Hepatocyte (in vitro differentiated cells): ENCODE measurements around the gene ACTR5. TPM values are rescaled to one million over a fixed set of nuclear protein-coding genes. Genes with fewer than 3 reads are reported as not detected.

Source experiments
- DNase-seq: peaks from one replicate; pipeline ENCODE4 v3.0.0-alpha.2; 2016; ENCODE audit warnings: low spot score
- H2AFZ ChIP-seq: fragments of 200-600 bp; sonication (generic); 2 replicates; pipeline ENCODE4 v1.6.0; 2016; ENCODE audit warnings: antibody characterized with exemption, mild to moderate bottlenecking
- H3K27ac ChIP-seq: fragments of 200-600 bp; sonication (generic); 2 replicates; pipeline ENCODE4 v1.5.1; 2016; ENCODE audit warnings: mild to moderate bottlenecking
- H3K27me3 ChIP-seq: fragments of 200-600 bp; sonication (generic); 2 replicates; pipeline ENCODE4 v1.6.1; 2016
- H3K36me3 ChIP-seq: fragments of 200-600 bp; sonication (generic); replicated peaks from 2 replicates; pipeline ENCODE4 v1.5.1; 2016; ENCODE audit warnings: low read depth; ENCODE audit not compliant: insufficient read depth
- H3K4me1 ChIP-seq: fragments of 200-600 bp; sonication (generic); 2 replicates; pipeline ENCODE4 v1.5.1; 2016; ENCODE audit warnings: mild to moderate bottlenecking, moderate library complexity; ENCODE audit not compliant: insufficient read depth
- H3K4me2 ChIP-seq: fragments of 200-600 bp; sonication (generic); 2 replicates; pipeline ENCODE4 v1.6.0; 2016
- H3K4me3 ChIP-seq: fragments of 200-600 bp; sonication (generic); 2 replicates; pipeline ENCODE4 v1.5.1; 2016; ENCODE audit warnings: mild to moderate bottlenecking
- H3K79me2 ChIP-seq: fragments of 200-600 bp; sonication (generic); 2 replicates; pipeline ENCODE4 v1.6.0; 2017; ENCODE audit warnings: mild to moderate bottlenecking
- H3K9me2 ChIP-seq: fragments of 200-600 bp; sonication (generic); replicated peaks from 2 replicates; pipeline ENCODE4 v1.6.0; 2017; ENCODE audit warnings: mild to moderate bottlenecking; ENCODE audit not compliant: insufficient read depth
- H3K9me3 ChIP-seq: fragments of 200-600 bp; sonication (generic); 2 replicates; pipeline ENCODE4 v1.5.1; 2016; ENCODE audit warnings: low read depth, mild to moderate bottlenecking
- H4K20me1 ChIP-seq: fragments of 200-600 bp; sonication (generic); 2 replicates; pipeline ENCODE4 v1.6.0; 2016; ENCODE audit warnings: mild to moderate bottlenecking; ENCODE audit not compliant: insufficient read depth, poor library complexity, severe bottlenecking
- CTCF ChIP-seq: fragments of 200-600 bp; sonication (generic); IDR thresholded peaks from 2 replicates; pipeline ENCODE4 v1.5.1; 2016; ENCODE audit warnings: antibody characterized with exemption, mild to moderate bottlenecking; ENCODE audit not compliant: poor library complexity
- EZH2 ChIP-seq: fragments of 200-600 bp; sonication (generic); IDR thresholded peaks from 2 replicates; pipeline ENCODE4 v1.6.1; 2016; ENCODE audit warnings: antibody characterized with exemption, mild to moderate bottlenecking, borderline replicate concordance
- EZH2phosphoT487 ChIP-seq: fragments of 200-600 bp; sonication (generic); IDR thresholded peaks from one replicate; pipeline ENCODE4 v1.6.1; 2018; ENCODE audit warnings: antibody characterized with exemption, mild to moderate bottlenecking, low read depth, moderate library complexity; ENCODE audit not compliant: unreplicated experiment, severe bottlenecking
- WGBS: methylation state at CpG from one replicate; pipeline ENCODE4 v1.1.6; 2016; ENCODE audit warnings: low lambda C conversion rate; ENCODE audit errors: missing lambda C conversion rate; 5-methylcytosine and 5-hydroxymethylcytosine counted together
- polyA plus RNA-seq: library from polyadenylated mRNA; unstranded; fragments of >200 nt; fragmentation: Nextera tagmentation; extraction: Ambion mirVana; gene quantifications from 2 replicates; pipeline ENCODE4 v1.2.1, GENCODE V29; 2016
- total RNA-seq: library from RNA; depleted of rRNA; stranded (reverse); fragments of >200 nt; gene quantifications from 2 replicates; pipeline ENCODE4 v1.2.3, GENCODE V29; 2014

ACTR5 gene
- total and polyA plus RNA-seq, 2 experiments from 2014 or later: 8.5 to 10.1 TPM

GRCh38 chr20:38752029-38752428, 3.8 kb downstream of the ACTR5 start:
- peaks cover 17% of the 10 kb centered on the region for H3K79me2 ChIP-seq
- H2AFZ ChIP-seq: no peak overlapping the region
- H3K4me1 ChIP-seq: peaks cover 6% of the 10 kb centered on the region
- no peak overlapping the region for H3K4me3 ChIP-seq
- no peak for DNase-seq
- 94% methylated on average over 4 of the region's 4 CpGs for WGBS
- H3K27me3 ChIP-seq: no peaks in the 10 kb centered on the region
- H3K36me3 ChIP-seq: no peaks in the 10 kb centered on the region
- TF ChIP-seq EZH2phosphoT487: no peak
- no peak for TF ChIP-seq CTCF
- no peak for TF ChIP-seq EZH2
- no peak overlapping the region for H3K4me2 ChIP-seq
- H4K20me1 ChIP-seq: peaks cover 2% of the 10 kb centered on the region
- no peaks in the 10 kb centered on the region for H3K9me3 ChIP-seq
- H3K27ac ChIP-seq: no peak overlapping the region
- no peaks in the 10 kb centered on the region for H3K9me2 ChIP-seq

- Histone ChIP-seq H3K4me2 (no peak overlapping the region), H3K79me2 (peaks cover 7% of the 10 kb centered on the region), H3K9me3 (no peaks in the 10 kb centered on the region), H3K4me3 (no peak overlapping the region), H4K20me1 (peaks cover 1% of the 10 kb centered on the region), H3K36me3 (no peaks in the 10 kb centered on the region), H3K9me2 (no peaks in the 10 kb centered on the region), H3K4me1 (no peaks in the 10 kb centered on the region), H3K27me3 (no peaks in the 10 kb centered on the region), H2AFZ (no peak overlapping the region), H3K27ac (no peak overlapping the region)
- 89% methylated on average over 13 of the region's 13 CpGs for WGBS
- DNase-seq: no peak
- TF ChIP-seq CTCF (no peak), EZH2 (no peak), EZH2phosphoT487 (no peak)
These were observed 6.7 kb downstream of the ACTR5 start for GRCh38 chr20:38754924-38755323.

- DNase-seq: no peak
- WGBS: 61% methylated on average over 6 of the region's 6 CpGs
- Histone ChIP-seq H3K27ac (no peak overlapping the region), H3K4me2 (no peak overlapping the region), H3K4me1 (no peaks in the 10 kb centered on the region), H3K9me3 (no peaks in the 10 kb centered on the region), H3K36me3 (no peaks in the 10 kb centered on the region), H3K4me3 (no peak overlapping the region), H3K27me3 (no peaks in the 10 kb centered on the region), H3K9me2 (no peaks in the 10 kb centered on the region), H3K79me2 (peaks cover 3% of the 10 kb centered on the region), H4K20me1 (no peaks in the 10 kb centered on the region), H2AFZ (no peak overlapping the region)
- no peak for TF ChIP-seq CTCF
- TF ChIP-seq EZH2: no peak
- no peak for TF ChIP-seq EZH2phosphoT487
These were observed 7.2 kb downstream of the ACTR5 start for GRCh38 chr20:38755324-38755910.
